Stimulated activated memory B cell treated with anti-CD40 and anti-IgM and Interleukin-4, amounts not matched to agents 10 μg/mL and 1 μg/mL and 100 μg/mL, for 72 hours (primary cell): ENCODE results near the gene PLEKHA3.

Experiments
- ATAC-seq: fragments of 150-1000 bp; cut with Tn5 transposase; 2 replicates; pipeline ENCODE4 v1.10.0; 2021
- H3K27ac Mint-ChIP-seq: one replicate; pipeline ENCODE4 v1.8.0; 2022; ENCODE audit warnings: mild to moderate bottlenecking, mixed read lengths
- H3K27me3 Mint-ChIP-seq: one replicate; pipeline ENCODE4 v1.8.0; 2022; ENCODE audit warnings: mixed read lengths
- H3K36me3 Mint-ChIP-seq: one replicate; pipeline ENCODE4 v1.8.0; 2022; ENCODE audit warnings: mixed read lengths
- H3K4me1 Mint-ChIP-seq: one replicate; pipeline ENCODE4 v1.8.0; 2022; ENCODE audit warnings: mixed read lengths
- H3K4me3 Mint-ChIP-seq: one replicate; pipeline ENCODE4 v1.8.0; 2022; ENCODE audit warnings: mild to moderate bottlenecking, moderate library complexity, mixed read lengths
- H3K9me3 Mint-ChIP-seq: one replicate; pipeline ENCODE4 v1.8.0; 2022; ENCODE audit warnings: mixed read lengths

The PLEKHA3 gene

GRCh38 chr2:178526256-178526655 is 46.0 kb downstream of the PLEKHA3 start:
- Mint-ChIP-seq H3K36me3 (peaks cover 27% of the 10 kb centered on the region), H3K4me1 (peaks cover 45% of the 10 kb centered on the region), H3K27me3 (no peaks in the 10 kb centered on the region), H3K27ac (no peak overlapping the region), H3K9me3 (no peaks in the 10 kb centered on the region), H3K4me3 (no peak overlapping the region)
- ATAC-seq = no peak

GRCh38 chr2:178527592-178527991 is 47.3 kb downstream of the PLEKHA3 start:
- Mint-ChIP-seq H3K27ac (peak overlapping the region; percentile 81), H3K36me3 (peaks cover 38% of the 10 kb centered on the region), H3K27me3 (no peaks in the 10 kb centered on the region), H3K4me1 (peaks cover 57% of the 10 kb centered on the region), H3K9me3 (no peaks in the 10 kb centered on the region), H3K4me3 (no peak overlapping the region)
- ATAC-seq = no peak

- no peaks in the 10 kb centered on the region for H3K9me3 Mint-ChIP-seq
- no peak for ATAC-seq
- peaks cover 46% of the 10 kb centered on the region for H3K36me3 Mint-ChIP-seq
- H3K4me1 Mint-ChIP-seq = peaks cover 62% of the 10 kb centered on the region
- H3K27ac Mint-ChIP-seq = peak overlapping the region; percentile 81
- no peaks in the 10 kb centered on the region for H3K27me3 Mint-ChIP-seq
- H3K4me3 Mint-ChIP-seq = no peak overlapping the region
Observed at GRCh38 chr2:178528647-178529046, 48.4 kb downstream of the PLEKHA3 start.

- ATAC-seq = no peak
- Mint-ChIP-seq H3K9me3 (no peaks in the 10 kb centered on the region), H3K36me3 (peaks cover 52% of the 10 kb centered on the region), H3K4me3 (peak overlapping the region; percentile 14), H3K4me1 (peaks cover 63% of the 10 kb centered on the region), H3K27me3 (no peaks in the 10 kb centered on the region), H3K27ac (peak overlapping the region; percentile 81)
Observed at GRCh38 chr2:178529194-178529593, 48.9 kb downstream of the PLEKHA3 start.

GRCh38 chr2:178530131-178530530 is 49.9 kb downstream of the PLEKHA3 start:
- H3K36me3 Mint-ChIP-seq = peaks cover 61% of the 10 kb centered on the region
- H3K27ac Mint-ChIP-seq = peak overlapping the region; percentile 94
- peaks cover 65% of the 10 kb centered on the region for H3K4me1 Mint-ChIP-seq
- no peak for ATAC-seq
- peak overlapping the region; percentile 72 for H3K4me3 Mint-ChIP-seq
- H3K9me3 Mint-ChIP-seq = no peaks in the 10 kb centered on the region
- no peaks in the 10 kb centered on the region for H3K27me3 Mint-ChIP-seq

DNA sequence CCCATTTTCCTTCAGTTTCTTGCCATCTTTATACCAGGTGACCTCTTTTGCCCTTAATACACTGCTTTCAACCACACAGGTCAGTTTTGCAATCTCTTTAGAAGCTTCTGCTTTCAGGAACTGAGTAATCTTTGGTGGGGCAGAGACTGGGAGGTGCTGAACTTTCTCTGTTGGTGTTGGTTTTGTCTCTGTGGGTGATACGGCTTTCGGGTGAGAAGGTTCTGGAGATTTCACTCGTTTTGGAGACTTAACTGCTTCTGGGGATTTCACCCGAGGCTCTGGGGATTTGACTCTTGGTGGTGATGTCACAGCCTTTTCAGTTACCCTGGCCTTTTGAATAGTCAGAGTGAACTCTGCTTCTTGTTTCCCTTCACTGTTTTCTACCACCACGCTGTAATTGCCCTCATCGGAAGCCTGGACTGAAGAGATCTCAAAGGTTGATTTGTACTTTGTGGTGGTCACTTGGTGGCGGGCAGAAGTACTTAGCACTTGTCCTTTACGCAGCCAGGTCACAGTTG is 50.4 kb downstream of the PLEKHA3 start:
- no peaks in the 10 kb centered on the region for H3K9me3 Mint-ChIP-seq
- H3K4me3 Mint-ChIP-seq = peak overlapping the region; percentile 72
- peaks cover 62% of the 10 kb centered on the region for H3K4me1 Mint-ChIP-seq
- peak; percentile 97 for ATAC-seq
- H3K36me3 Mint-ChIP-seq = peaks cover 61% of the 10 kb centered on the region
- H3K27me3 Mint-ChIP-seq = no peaks in the 10 kb centered on the region
- peak overlapping the region; percentile 94 for H3K27ac Mint-ChIP-seq

DNA sequence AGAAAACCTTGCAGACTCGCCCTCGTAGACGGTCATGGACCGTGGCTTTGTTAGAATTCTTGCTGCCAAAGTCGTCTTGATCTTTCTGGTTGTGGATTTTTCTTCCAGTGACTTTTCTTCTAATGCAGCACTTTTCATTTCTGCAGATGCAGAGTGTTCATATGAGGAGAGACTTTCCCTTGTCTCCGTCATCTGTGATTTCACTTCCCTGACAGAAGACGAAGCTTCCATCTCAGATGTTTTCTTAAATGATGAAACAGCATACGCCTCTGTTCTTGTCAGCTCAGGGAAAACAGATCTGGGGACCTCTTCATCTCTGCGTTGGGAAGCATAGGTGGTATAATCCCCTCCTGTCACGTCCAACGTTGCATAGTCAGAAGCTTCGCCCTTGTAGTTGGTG is 50.9 kb downstream of the PLEKHA3 start:
- Mint-ChIP-seq H3K4me1 (peaks cover 61% of the 10 kb centered on the region), H3K27me3 (no peaks in the 10 kb centered on the region), H3K9me3 (no peaks in the 10 kb centered on the region), H3K36me3 (peaks cover 60% of the 10 kb centered on the region), H3K4me3 (peak overlapping the region; percentile 72), H3K27ac (peak overlapping the region; percentile 94)
- peak; percentile 48 for ATAC-seq

DNA sequence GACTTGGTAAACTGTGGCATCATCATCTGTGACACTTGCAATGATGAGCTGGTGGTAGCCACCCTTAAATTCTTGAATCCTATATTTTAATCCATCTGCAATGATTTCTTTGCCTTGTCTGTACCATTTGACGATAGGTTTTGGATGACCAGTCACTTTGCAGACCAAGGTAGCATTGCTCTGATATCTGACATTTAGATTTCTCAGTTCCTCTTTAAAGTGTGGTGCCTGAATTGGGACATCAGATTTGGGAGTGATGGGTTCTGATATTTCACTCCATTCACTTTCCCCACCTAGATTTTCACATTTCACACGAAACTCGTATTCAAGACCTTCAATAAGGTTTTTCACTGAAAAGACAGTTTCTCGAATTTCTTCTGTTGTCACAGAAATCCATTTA is 55.8 kb downstream of the PLEKHA3 start:
- Mint-ChIP-seq H3K27me3 (no peaks in the 10 kb centered on the region), H3K4me3 (no peak overlapping the region), H3K27ac (no peak overlapping the region), H3K36me3 (peaks cover 78% of the 10 kb centered on the region), H3K9me3 (no peaks in the 10 kb centered on the region), H3K4me1 (peaks cover 34% of the 10 kb centered on the region)
- peak; percentile 72 for ATAC-seq

GRCh38 chr2:178542161-178542560 is 61.9 kb downstream of the PLEKHA3 start:
- Mint-ChIP-seq H3K27me3 (no peaks in the 10 kb centered on the region), H3K9me3 (no peaks in the 10 kb centered on the region), H3K36me3 (peaks cover 84% of the 10 kb centered on the region), H3K27ac (peak overlapping the region; percentile 12), H3K4me1 (no peaks in the 10 kb centered on the region), H3K4me3 (no peak overlapping the region)
- no peak for ATAC-seq

DNA sequence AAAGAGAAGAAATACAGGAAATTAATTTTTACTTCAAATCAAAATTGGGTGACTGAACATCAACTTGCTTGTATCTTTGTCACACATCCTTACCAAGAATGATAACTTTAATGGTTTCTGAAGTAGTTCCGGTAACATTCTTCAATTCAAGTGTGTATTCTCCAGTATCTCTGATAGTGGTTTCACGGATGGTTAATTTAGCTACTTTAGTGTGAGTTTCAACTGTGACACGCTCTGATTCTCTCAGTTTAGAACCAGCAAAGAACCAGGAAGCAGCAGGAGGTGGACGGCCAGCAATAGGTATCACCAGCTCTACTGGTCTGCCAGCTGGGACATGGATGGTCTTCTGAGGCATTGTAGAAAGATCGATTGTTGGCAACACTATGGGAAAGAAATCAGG is 62.3 kb downstream of the PLEKHA3 start:
- Mint-ChIP-seq H3K36me3 (peaks cover 86% of the 10 kb centered on the region), H3K27me3 (no peaks in the 10 kb centered on the region), H3K4me3 (no peak overlapping the region), H3K9me3 (no peaks in the 10 kb centered on the region), H3K27ac (peak overlapping the region; percentile 12), H3K4me1 (no peaks in the 10 kb centered on the region)
- ATAC-seq = no peak

GRCh38 chr2:178550352-178550751 is 70.1 kb downstream of the PLEKHA3 start:
- H3K4me3 Mint-ChIP-seq = no peak overlapping the region
- peaks cover 89% of the 10 kb centered on the region for H3K36me3 Mint-ChIP-seq
- no peak for ATAC-seq
- no peaks in the 10 kb centered on the region for H3K4me1 Mint-ChIP-seq
- H3K9me3 Mint-ChIP-seq = no peaks in the 10 kb centered on the region
- H3K27me3 Mint-ChIP-seq = no peaks in the 10 kb centered on the region
- no peak overlapping the region for H3K27ac Mint-ChIP-seq

DNA sequence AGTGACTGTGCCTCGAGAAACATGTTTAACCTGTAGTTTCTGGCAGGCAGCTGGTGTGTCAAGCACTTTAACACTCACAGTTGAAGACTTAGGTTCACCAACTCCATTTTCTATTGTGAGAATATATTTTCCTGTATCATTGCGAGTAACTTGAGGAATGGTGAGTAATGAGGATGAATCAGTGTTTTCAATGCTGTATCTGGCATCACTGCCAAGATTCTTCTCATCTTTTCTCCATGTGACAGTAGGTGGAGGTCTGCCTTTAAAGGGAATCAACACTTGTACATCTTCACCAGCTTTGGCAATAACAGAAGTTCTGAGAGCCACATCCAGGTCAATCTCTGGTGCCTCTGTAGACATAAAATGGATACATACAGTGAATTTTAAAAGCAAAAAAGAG is 72.8 kb downstream of the PLEKHA3 start:
- no peaks in the 10 kb centered on the region for H3K27me3 Mint-ChIP-seq
- H3K4me3 Mint-ChIP-seq = no peak overlapping the region

More for the DNA sequence above, 72.8 kb downstream of the PLEKHA3 start:
- no peaks in the 10 kb centered on the region for H3K4me1 Mint-ChIP-seq
- H3K9me3 Mint-ChIP-seq = no peaks in the 10 kb centered on the region
- no peak overlapping the region for H3K27ac Mint-ChIP-seq
- H3K36me3 Mint-ChIP-seq = peaks cover 87% of the 10 kb centered on the region
- ATAC-seq = no peak
